Ecto neural progenitor cell (in vitro differentiated cells): ENCODE results near the gene VGF.

Experiments used
- DNase-seq: peaks from one replicate; pipeline ENCODE4 v3.0.0-alpha.2; 2018; ENCODE audit warnings: low spot score

Gene VGF

DNA sequence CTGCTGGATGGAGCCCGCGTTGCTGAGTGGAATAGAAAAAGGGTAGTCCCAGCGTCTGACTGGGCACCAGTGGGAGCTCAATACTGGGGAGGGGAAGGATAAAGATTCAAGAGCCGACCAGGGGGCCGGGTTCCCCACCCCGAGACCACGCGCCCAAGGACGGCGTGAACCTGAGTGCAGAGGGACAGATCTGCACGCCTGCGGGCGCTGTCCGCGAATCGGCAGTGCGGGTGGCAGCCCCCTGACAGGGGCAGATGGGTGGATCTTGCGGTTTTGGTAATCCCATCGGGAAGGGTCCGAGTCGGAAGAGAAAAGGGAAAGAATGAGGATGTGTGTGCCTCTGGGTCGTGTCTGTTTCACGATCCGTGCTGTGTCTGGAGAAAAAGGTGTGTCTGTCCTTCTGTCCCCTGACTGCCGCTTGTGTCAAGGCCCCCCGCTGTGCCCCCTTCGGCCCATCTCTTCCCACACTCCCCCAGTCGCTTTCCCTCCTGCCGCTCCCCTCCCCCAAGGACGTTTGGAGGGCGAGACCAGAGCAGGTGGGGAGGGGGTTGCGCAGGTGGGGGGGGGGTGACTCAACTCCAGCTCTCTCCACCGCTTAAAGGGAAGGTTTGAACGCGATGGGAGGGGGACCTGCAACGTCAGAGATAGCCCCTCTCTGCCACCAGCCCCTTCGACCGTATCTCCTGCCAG lies 734 bp upstream of the VGF start:
- DNase-seq, result no peak

DNA sequence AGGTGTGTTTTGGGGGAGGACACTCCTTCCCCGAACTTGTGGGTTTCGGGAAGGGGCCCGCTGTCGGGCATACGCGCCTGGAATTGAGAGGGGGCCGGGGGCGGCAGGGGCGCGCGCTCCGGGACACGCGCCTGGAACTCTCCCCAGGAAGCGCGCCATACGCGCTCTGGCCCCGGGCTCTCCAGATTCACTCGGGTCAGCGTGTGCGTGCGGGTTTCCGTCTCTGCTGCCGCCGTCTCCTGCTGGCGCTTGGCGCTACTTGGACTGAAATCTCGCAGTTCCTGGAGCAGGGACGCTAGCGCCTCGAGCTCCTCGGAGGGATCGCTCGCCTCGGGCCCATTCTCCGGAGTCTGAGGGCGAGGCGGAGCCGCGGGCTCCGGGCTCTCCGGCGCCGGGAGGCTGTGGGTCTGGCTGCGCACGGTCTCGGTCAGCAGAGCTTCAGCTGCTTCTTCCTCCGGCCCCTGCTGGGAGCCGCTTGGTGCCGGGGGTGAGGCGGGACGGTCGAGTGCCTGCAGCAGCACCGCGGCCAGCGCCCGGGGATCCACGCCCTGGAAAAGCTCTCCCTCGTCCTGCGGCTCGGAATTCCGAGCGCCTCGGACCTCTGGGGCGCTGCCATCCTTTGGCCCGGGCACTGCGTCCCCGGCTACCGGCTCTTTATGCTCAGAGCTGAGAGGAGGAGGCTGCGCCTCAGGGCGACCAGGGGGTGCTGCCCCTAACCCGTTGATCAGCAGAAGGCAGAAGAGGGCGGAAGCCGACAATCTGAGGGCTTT lies 1.1 kb downstream of the VGF start:
- DNase-seq, result peak; percentile 82

DNA sequence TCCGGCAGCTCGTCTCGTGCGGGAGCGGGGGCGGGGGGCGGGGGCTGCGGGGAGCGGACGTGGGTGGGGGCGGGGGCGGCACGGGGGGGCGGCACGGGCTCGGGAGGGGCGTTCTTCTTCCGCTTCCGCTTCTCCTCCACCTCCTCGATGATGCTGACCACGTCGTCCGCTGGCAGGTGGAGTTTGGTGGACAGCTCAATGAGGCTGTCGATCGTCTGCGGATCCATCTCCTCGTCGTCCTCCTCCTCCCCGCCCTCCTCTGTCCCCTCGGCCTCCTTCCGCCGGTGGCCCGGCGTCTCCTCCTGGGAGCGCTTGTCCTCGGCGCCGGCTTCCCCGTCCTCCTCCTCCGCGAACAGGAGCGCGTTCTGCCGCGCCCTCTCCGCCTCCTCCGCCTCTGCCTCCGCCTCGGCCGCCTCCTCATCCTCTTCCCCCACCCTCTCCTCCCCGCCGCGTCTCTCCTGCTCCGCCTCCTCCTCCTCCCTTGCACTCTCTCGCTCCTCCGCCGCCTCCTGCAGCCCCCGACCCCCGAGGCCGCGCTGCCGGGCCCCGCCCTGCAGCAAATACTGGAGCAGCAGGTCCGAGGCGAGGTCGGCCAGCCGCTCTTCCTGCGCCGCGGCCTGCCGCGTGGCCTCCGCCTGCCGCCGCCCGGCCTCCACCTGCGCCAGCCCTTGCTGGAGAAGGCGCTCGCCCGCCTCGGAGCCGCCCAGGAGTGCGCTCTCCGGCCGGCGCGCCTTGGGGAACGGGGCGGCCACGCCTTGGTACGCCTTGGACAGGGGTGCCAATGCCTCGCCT lies 1.9 kb downstream of the VGF start:
- peak; percentile 68 for DNase-seq

DNA sequence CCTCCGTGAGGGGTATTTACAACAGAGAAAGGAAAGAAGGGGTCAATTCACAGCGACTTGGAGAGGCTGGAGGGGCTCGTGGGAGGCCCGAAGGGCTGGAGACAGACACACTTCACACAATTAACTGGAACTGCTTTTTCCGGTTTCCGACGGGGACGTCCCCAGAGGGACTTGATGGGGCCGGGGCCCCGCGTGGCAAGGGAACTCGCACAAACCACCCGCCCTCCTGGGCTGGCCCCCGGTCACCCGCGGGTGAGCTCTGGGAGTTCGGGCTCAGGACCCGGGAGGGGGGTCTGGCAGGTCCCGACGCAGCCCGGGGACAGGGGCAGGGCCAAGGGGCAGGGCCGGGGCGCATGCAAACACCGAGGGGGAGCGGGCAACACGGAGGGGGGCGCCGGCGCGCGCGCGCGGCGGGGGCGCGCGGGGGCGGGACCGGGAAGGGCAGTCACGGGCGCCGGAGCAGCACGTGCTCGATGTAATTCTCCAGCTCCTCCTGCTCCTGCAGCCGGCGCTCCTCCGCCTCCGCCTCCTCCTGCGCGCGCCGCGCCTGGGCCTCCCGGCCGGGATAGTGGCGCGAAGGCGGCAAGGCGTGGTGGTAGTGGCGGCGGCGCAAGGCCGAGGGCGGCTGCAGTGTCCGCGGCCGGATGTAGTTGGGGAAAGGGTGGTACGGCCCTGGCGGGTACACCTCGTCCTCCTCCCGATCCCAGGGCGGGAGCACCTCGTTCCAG lies 2.7 kb downstream of the VGF start:
- DNase-seq, result peak; percentile 81

DNA sequence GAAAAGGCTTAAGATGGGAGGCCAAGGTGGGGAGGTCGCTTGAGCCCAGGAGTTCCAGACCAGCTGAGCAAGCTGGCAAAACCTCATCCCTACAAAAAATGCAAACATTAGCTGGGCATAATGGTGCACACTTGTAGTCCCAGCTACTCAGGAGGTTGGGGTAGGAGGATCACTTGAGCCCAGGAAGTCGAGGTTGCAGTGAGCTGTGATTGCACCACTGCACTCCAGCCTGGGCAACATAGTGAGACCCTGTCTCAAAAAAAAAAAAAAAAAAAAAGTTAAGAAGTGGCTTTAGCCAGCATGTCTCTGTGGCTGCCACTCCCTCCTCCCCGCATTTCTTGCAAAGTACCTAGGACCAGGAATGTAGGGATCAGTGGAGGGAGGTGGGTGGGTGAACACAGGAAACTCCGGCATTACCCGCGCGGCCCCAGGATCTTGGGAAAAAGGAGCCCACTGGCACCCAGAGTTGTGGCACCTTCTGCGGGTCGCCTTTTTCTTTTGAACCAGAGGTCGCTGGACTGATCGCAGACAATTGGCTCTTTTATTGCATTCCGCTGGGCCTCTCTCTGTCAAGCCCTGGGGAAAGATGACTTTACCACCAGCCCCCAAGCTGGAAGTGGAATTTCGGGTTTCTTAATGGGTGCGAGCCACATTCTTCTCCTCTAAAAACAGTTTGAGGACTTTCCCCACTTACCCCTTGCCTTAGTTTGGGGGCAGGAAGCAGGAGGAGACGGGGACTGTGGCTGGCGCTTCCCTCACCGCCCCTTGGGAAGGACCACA lies 3.5 kb downstream of the VGF start:
- DNase-seq, result no peak

DNA sequence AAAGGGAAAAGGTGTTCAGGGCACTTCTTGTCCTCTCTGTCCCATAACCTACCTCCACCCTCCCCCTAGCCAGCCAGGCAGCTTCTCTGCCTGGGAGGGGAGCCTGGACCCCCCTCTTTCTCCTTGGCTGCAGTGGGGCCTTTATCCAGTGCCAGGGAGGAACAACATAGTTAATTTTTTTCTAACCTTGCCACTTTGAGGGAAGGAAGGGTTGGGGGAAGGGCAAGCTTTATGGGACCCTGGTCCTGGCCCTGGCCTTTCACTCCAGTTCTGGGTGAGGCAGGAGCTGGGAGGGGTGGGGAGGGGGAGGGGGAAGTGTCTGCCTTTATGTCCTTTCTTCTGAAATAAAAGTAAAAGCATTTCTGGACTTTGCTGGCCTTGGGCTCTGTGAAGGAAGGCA lies 4.5 kb downstream of the VGF start:
- DNase-seq, result no peak

DNA sequence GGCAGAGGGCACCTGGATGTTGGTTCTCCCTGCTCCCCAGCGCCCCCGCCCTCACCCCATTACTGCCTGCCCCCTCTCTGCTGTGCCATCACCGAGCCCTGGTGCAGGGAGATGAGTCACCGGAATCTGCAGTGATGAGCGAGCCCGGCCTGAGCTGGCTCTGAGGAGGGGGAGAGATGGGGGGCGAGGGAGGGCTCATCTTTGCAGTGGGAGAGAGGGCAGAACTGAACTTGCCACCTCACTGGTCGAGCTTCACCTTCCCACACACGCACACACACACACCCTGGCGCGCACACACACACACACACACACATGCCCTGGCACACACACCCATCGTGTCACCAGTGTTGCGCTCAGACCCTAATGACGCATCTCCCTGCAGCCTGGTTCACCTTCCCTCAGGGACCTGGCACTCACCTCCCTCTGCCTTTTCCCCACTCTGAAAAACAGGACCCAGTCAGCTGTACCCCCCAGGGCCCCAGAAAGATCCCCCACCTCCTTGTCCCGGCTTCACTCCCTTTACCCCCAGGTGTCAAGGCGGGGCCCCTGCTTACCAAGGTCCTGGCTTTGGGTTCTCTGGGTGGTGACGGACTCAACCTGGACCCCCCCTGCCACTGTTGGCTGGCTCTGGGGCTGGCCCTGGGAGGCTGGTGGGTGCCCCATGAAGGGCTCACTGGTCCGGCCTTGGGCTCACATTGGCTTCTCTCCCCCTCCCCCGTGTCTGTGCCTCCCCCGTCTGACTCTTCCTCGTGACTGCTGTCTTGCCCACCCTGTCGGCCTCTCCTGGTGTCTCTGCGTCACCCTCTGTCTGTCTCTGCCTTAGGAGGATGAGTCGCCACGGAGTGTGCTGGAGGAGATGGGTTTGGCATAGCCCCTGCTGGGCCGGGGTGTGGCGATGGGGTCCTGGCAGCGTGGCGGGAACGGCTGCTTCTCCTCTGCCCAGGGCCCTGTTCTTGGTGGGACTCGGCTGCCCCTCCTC lies 5.4 kb downstream of the VGF start:
- peak; percentile 43 for DNase-seq

DNA sequence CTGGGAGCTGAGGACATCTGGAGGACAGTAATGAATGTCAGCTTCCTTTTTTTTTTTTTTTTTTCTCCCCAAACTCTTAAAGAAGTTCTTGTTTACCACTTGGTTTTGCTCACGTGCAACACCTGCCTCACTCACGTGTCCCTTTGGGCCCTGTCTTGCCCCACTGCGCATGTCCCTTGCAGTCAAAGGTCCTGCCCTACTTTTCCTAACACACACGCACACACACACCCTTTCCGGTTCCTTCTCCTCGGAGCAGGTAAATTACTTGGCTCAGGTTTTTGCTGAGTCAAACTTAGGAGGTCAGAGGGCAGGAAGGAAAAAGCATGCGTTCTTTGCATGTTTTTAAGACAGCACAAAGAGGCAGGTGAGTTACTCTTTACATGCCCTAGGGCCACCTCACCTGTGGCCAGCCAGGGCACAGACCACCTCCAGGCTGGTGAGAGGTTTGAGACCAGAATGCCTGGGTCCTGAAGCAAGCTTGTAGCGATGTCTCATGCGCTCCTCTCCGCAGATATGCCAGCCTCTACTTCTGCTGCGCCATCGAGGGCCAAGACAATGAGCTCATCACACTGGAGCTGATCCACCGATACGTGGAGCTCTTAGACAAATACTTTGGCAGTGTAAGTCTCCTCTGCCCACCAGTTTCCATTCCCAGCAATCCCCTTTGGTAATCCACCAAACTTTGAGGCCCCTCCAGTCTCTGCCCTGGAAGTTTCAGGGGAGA lies 8.3 kb downstream of the VGF start:
- peak; percentile 46 for DNase-seq

DNA sequence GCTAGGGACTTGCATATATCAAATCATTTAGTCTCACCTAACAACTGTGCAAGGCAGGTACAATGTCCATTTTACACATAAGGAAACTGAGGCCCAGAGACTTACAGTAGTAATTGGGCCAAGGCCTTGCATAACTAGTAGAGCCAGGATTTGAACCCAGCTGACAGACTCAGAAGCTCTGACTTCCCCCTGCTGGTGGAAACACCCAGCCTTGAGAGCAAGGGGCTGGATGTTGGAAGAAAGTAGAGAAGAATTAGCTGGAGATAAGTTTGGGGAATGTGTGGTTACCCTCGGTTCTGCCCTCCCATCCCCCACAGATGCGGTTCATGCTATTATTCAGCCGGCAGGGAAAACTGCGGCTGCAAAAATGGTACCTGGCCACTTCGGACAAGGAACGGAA lies 9.1 kb downstream of the VGF start:
- DNase-seq, result no peak

DNA sequence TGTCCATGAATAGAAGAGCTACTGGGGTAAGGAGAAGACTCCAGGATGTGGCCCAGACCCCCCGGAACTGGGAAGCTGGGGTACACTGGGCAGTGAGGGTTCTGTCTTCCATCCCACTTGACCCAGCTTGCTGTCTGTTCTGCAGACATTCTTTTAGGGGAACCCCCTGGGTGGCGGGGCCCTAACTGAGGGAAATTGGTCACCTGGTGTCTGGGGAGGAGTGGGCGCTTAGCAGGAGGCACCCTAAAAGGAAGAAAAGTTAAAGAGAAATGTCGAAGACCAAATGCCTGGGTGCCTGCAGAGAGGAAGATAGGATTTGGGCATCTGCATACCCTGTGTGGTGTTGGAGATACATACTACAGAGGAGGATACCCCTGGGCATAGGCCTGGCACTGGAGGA lies 10.1 kb downstream of the VGF start:
- DNase-seq, result no peak

DNA sequence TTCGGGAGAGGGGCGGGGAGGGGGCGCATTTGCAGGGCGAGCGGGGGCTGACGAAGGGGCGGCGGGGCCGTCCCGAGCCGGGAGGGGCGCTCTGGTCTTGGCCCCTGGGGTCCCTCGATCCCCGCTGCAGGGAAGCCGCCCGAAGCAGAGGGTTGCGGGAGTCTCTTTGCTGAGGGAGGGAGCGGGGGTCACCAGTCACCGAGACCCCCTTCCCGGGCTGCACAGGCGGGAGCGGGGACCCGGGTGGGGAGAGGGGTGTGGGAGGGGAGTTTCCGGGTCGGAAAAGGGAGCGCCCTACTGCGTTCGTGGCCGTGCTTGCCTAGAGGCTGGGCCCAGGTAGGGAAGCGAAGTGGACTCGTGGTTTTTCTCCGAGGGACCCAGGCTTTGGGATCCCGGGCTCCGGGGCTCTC lies 10.7 kb downstream of the VGF start:
- DNase-seq, result no peak

DNA sequence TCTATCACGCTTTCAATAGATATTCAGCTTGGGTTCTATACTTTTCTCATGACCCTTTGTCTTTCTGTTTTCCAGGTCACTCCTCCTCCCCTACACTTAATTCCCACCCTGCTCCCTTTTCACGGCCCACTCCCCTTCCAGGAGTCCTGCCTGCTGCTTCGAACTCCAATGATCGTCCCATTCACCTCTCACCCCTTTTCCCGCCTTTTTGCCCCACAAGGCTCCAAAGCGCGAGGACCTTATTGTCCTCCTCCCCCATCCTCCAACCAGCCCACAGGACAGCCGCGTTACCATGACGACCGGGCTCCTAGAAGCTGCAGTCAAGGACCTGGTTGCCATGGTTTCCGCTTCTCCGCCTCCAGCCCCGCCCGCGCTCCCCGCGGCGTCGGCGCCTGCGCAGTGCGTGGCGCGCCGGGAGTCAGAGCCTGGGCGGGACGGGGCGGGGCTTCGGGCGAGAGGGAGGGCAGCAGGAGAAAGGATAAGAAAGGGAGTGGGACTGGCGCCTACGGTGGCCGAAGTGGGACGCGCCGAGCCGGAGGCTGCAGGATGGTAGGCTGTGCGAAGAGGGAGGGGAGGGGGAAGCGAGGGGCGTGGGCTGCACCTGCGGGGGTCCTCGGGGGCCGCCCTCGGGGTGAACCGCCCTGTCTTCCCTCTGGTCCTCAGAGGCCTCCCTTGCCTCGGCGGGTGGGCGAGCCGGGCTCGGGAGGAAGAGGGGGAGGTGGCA lies 11.2 kb downstream of the VGF start, which contains the start of gene AP1S1:
Gene AP1S1 (plus strand): TSS at position 508 of the 724 bp plus-strand sequence. CDS start 39 bp downstream, at position 547.
- peak; percentile 98 for DNase-seq

DNA sequence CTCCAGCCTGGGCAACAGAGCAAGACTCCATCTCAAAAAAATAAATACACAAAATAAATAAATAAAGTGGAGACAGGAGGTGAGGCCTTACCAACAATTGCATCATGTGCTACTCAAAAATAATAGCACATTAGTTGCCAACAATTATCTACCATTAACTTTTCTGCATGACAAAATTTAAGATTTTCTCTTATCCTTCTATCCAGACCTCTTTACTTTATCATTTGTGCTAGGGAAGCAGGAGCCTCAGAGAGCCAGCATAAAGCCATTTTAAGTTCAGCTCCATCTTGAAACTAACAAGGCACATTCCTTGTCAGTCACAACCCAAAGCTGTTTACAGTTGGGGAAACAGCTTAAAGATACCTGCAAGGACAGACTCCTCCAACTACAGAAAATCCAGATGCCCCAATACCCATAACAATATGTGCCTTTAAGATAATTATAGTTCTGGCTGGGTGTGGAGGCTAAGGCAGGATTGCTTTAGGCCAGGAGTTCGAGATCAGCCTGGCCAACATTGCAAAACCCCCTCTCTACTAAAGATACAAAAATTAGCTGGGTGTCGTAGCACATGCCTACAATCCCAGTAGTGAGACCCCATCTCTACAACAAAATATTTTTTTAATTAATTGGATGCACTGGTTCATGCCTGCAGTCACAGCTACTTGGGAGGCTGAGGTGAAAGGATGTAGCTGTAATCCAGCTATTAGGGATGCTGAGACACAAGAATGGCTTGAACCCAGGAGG lies 13.3 kb downstream of the VGF start:
- no peak for DNase-seq

DNA sequence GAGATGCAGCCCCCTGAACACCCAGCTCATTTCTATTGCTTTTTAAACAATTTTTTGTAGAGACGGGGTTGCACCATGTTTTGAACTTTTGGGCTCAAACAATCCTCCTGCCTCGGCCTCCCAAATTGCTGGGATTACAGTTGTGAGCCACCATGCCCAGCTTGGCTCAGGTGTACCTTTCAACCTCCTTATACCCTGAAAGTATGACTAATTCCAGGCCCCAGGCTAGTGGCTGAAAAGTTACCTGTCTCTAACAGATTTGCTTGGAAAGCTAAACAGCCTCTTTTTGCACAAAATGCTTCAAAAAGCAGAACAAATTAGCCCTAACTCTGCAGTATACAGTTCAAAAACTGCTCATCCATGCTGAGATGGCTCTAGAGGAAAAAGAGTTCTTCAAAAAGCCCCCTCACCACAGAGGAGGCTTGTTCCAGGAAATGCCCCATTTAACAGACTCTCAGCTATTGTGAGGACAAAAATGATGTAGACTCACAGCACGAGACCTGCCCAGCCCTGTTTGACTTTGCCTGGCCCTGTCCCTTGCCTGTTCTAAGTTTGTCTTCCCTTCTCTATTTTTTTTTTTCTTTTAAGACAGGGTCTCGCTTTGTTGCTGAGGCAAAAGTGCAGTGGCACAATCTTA lies 24.5 kb downstream of the VGF start:
- DNase-seq, result no peak

DNA sequence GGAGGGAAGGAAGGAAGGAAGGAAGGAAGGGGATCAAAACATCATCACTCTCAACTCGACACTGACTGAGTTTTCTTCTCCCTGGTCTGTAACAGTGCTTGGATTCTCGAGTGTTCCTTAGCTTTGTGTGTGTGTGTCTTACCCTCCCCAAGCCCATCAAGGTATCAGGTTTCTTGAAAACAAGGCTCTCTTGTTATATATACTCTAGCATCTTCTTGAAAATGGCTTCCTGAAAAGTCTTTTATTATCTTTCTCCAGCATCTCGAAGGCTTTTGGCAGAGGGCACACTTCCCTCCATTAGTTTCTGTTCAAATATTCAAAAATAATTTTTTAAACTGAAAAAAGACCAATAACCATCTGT lies 25.1 kb downstream of the VGF start:
- DNase-seq, result no peak

DNA sequence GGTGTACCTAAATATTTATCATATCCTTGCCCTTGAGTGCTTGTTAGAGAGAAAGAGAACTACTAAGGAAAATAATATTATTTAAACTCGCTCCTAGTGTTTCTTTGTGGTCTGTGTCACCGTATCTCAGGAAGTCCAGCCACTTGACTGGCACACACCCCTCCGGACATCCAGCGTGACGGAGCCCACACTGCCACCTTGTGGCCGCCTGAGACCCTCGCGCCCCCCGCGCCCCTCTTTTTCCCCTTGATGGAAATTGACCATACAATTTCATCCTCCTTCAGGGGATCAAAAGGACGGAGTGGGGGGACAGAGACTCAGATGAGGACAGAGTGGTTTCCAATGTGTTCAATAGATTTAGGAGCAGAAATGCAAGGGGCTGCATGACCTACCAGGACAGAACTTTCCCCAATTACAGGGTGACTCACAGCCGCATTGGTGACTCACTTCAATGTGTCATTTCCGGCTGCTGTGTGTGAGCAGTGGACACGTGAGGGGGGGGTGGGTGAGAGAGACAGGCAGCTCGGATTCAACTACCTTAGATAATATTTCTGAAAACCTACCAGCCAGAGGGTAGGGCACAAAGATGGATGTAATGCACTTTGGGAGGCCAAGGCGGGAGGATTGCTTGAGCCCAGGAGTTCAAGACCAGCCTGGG lies 27.0 kb downstream of the VGF start:
- DNase-seq, result peak; percentile 80

DNA sequence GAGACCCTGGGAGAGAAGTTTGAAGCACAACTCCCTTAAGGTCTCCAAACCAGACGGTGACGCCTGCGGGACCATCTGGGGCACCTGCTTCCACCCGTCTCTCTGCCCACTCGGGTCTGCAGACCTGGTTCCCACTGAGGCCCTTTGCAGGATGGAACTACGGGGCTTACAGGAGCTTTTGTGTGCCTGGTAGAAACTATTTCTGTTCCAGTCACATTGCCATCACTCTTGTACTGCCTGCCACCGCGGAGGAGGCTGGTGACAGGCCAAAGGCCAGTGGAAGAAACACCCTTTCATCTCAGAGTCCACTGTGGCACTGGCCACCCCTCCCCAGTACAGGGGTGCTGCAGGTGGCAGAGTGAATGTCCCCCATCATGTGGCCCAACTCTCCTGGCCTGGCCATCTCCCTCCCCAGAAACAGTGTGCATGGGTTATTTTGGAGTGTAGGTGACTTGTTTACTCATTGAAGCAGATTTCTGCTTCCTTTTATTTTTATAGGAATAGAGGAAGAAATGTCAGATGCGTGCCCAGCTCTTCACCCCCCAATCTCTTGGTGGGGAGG lies 27.6 kb downstream of the VGF start:
- no peak for DNase-seq
